ENCODE results near the gene MYADM.

- TF ChIP-seq CTCF (IDR thresholded peaks at IDR 0.05) (no peak), POLR2A (IDR thresholded peaks at IDR 0.05) (no peak)
Observed at GRCh38 chr19:53884256-53884655, 16.6 kb downstream of the MYADM start.

Measured in heart left ventricle (tissue), 13 donors.